Stimulated activated CD4-positive, alpha-beta T cell treated with anti-CD3 and anti-CD28 coated beads, TNF-alpha, amount 100 ng/mL, for 48 hours (primary cell): ENCODE measurements around the gene GABRD.

Experiments
- DNase-seq, 3 donors: peaks; one replicate each; pipeline ENCODE4 v3.0.0-alpha.2; 2020; ENCODE audit warnings: low read depth in 3 of 3

GABRD gene

GRCh38 chr1:1985375-1986050 lies 33.6 kb upstream of the GABRD start:
- DNase-seq, result no peak

GRCh38 chr1:1986451-1987141 lies 32.5 kb upstream of the GABRD start:
- DNase-seq, result no peak

GRCh38 chr1:1987142-1987510 lies 32.0 kb upstream of the GABRD start:
- no peak for DNase-seq

GRCh38 chr1:1988061-1988945 lies 30.8 kb upstream of the GABRD start:
- DNase-seq, result no peak

GRCh38 chr1:1989102-1989542 lies 30.0 kb upstream of the GABRD start:
- DNase-seq, result no peak

GRCh38 chr1:1989789-1990188 lies 29.4 kb upstream of the GABRD start:
- no peak for DNase-seq

GRCh38 chr1:1990222-1990621 lies 28.9 kb upstream of the GABRD start:
- DNase-seq, result no peak

GRCh38 chr1:1994536-1994935 lies 24.6 kb upstream of the GABRD start:
- DNase-seq, result no peak

GRCh38 chr1:1996207-1996651 lies 22.9 kb upstream of the GABRD start:
- DNase-seq, result no peak

- no peak for DNase-seq
Observed at GRCh38 chr1:1997576-1997975, 21.6 kb upstream of the GABRD start.

- no peak for DNase-seq
Observed at GRCh38 chr1:2000432-2000831, 18.7 kb upstream of the GABRD start.

- DNase-seq, result no peak
Observed at GRCh38 chr1:2000850-2001249, 18.3 kb upstream of the GABRD start.

GRCh38 chr1:2001773-2002411 lies 17.3 kb upstream of the GABRD start:
- DNase-seq, result no peak

GRCh38 chr1:2003541-2004131 lies 15.5 kb upstream of the GABRD start, which contains the start of gene CFAP74:
TSS of gene CFAP74 (minus strand) at chr1:2003786. CDS start at chr1:1990956, 12,830 bp downstream.
- DNase-seq, result peak in 1 of 3 donors; percentile 6

- DNase-seq, result no peak
Observed at GRCh38 chr1:2004856-2005255, 14.3 kb upstream of the GABRD start.

- DNase-seq, result no peak
Observed at GRCh38 chr1:2009101-2010053, 9.8 kb upstream of the GABRD start.

- DNase-seq, result no peak
Observed at GRCh38 chr1:2014181-2014580, 5.0 kb upstream of the GABRD start.

- DNase-seq, result no peak
Observed at GRCh38 chr1:2014741-2015735, 4.1 kb upstream of the GABRD start.

- no peak for DNase-seq
Observed at GRCh38 chr1:2016123-2016522, 3.0 kb upstream of the GABRD start.
